Thymus (tissue), 14 donors: ENCODE results near the gene RBM19. TPM values are rescaled to one million over a fixed set of nuclear protein-coding genes. Genes with fewer than 3 reads are reported as not detected.

Experiments
- DNase-seq, 9 donors: peaks; one replicate each; pipeline ENCODE4 v3.0.0-alpha.2; 2013; ENCODE audit warnings: low spot score in 9 of 9, low read depth in 6 of 9, missing footprints in 1 of 9
- H3K27ac ChIP-seq, 2 donors: one replicate each; pipeline ENCODE4 v1.5.1; 2013; ENCODE audit warnings: control low read depth in 1 of 2, low read depth in 1 of 2, low read length in 1 of 2, mild to moderate bottlenecking in 1 of 2, moderate library complexity in 1 of 2
- H3K27me3 ChIP-seq, 2 donors: one replicate each; pipeline ENCODE4 v1.5.1; 2013; ENCODE audit warnings: low read length in 1 of 2; ENCODE audit not compliant: control insufficient read depth in 2 of 2, insufficient read depth in 1 of 2
- H3K36me3 ChIP-seq, 2 donors: one replicate each; pipeline ENCODE4 v1.5.1; 2013; ENCODE audit warnings: low read length in 1 of 2, mild to moderate bottlenecking in 1 of 2, moderate library complexity in 1 of 2; ENCODE audit not compliant: control insufficient read depth in 2 of 2, insufficient read depth in 2 of 2
- H3K4me1 ChIP-seq, 2 donors: one replicate each; pipeline ENCODE4 v1.5.1; 2013; ENCODE audit warnings: low read length in 2 of 2; ENCODE audit not compliant: control insufficient read depth in 2 of 2, insufficient read depth in 2 of 2
- H3K4me3 ChIP-seq, 2 donors: one replicate each; pipeline ENCODE4 v1.5.1; 2013; ENCODE audit warnings: low read length in 2 of 2, control low read depth in 1 of 2, mild to moderate bottlenecking in 1 of 2
- H3K9me3 ChIP-seq, 2 donors: one replicate each; pipeline ENCODE4 v1.5.1; 2013; ENCODE audit warnings: low read length in 1 of 2, mild to moderate bottlenecking in 1 of 2; ENCODE audit not compliant: control insufficient read depth in 2 of 2, insufficient read depth in 1 of 2
- WGBS: extraction: QIAGEN DNeasy Blood & Tissue Kit; methylation state at CpG from one replicate; pipeline ENCODE4 v1.1.7; 2013; 5-methylcytosine and 5-hydroxymethylcytosine counted together
- long read RNA-seq, 10 donors: transcript quantifications; one replicate each; lab custom pipeline, GENCODE V29; 2026
- polyA plus RNA-seq: library from polyadenylated mRNA; stranded (reverse); fragments of 200-250 nt; gene quantifications from one replicate; pipeline ENCODE4 v1.2.3, GENCODE V29; 2013
- total RNA-seq: library from RNA; stranded (reverse); fragments of 120-200 nt; gene quantifications from one replicate; pipeline ENCODE4 v1.2.4, GENCODE V29; 2013
- donor health status: healthy.

The RBM19 gene
- total RNA-seq (16.0 TPM), polyA plus RNA-seq (24.2 TPM)
- long read RNA-seq, donor 1, result 0 reads
- long read RNA-seq, donor 2, result 0 reads
- long read RNA-seq, donor 3, full-length matches to known transcripts, result 5 of 11 reads
- long read RNA-seq, donor 3, partial matches to known transcripts, result 6 of 11 reads
- long read RNA-seq, donor 3, other reads (novel, unspliced or antisense), result 0 of 11 reads
- long read RNA-seq, donor 4, full-length matches to known transcripts, result 1 of 10 reads
- long read RNA-seq, donor 4, partial matches to known transcripts, result 9 of 10 reads
- long read RNA-seq, donor 4, other reads (novel, unspliced or antisense), result 0 of 10 reads
- long read RNA-seq, donor 5, full-length matches to known transcripts, result 2 of 11 reads
- long read RNA-seq, donor 5, partial matches to known transcripts, result 9 of 11 reads
- long read RNA-seq, donor 5, other reads (novel, unspliced or antisense), result 0 of 11 reads
- long read RNA-seq, donor 6, full-length matches to known transcripts, result 5 of 12 reads
- long read RNA-seq, donor 6, partial matches to known transcripts, result 7 of 12 reads
- long read RNA-seq, donor 6, other reads (novel, unspliced or antisense), result 0 of 12 reads
- long read RNA-seq, donor 7, result 0 reads
- long read RNA-seq, donor 8, result 0 reads
- long read RNA-seq, donor 9, result 0 reads
- long read RNA-seq, donor 10, result 0 reads

GRCh38 chr12:113965951-113966797 is at the start of gene RBM19:
TSS of gene RBM19 (minus strand) at chr12:113966325. CDS start at chr12:113966227, 98 bp downstream.
- Histone ChIP-seq H3K4me1 (peaks cover 10 to 15% of the 10 kb centered on the region in 2 donors), H3K4me3 (peak within 1 kb of the TSS; percentile 76 to 87), H3K27ac (peak within 1 kb of the TSS; percentile 21 to 26), H3K36me3 (peaks cover 6 to 10% of the 10 kb centered on the region in 2 donors), H3K9me3 (no peaks in the 10 kb centered on the region), H3K27me3 (peaks cover 0 to 22% of the 10 kb centered on the region in 2 donors)
- peak; percentile 91 to 98 (median 95) for DNase-seq
- WGBS, result under 1% methylated on average over 46 of the region's 46 CpGs

DNA sequence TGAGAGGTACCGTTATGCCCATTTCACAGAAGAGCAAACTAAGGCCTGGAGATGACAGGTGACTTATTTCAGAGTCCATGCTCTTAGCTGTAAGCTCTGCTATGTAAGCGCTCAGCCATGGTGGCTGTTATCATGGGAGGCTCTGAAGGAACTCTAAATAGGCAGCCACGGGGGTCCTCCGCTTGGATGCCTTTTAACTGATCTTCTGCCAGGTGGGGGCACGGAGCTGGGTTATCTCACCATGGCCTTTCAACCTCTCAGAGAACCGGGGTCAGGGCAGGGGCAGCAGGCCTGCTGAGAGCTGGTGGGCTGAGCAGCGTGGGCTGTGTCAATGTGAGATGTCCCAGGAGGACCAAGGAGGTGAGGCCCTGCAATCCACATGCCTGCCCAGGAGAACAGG is 49.7 kb upstream of the RBM19 start:
- no peaks in the 10 kb centered on the region for H3K36me3 ChIP-seq
- WGBS, result 42% methylated on average over 7 of the region's 7 CpGs
- no peaks in the 10 kb centered on the region for H3K4me1 ChIP-seq
- H3K4me3 ChIP-seq, result no peak overlapping the region
- no peak overlapping the region for H3K27ac ChIP-seq
- DNase-seq, result no peak
- no peaks in the 10 kb centered on the region for H3K9me3 ChIP-seq
- no peaks in the 10 kb centered on the region for H3K27me3 ChIP-seq

DNA sequence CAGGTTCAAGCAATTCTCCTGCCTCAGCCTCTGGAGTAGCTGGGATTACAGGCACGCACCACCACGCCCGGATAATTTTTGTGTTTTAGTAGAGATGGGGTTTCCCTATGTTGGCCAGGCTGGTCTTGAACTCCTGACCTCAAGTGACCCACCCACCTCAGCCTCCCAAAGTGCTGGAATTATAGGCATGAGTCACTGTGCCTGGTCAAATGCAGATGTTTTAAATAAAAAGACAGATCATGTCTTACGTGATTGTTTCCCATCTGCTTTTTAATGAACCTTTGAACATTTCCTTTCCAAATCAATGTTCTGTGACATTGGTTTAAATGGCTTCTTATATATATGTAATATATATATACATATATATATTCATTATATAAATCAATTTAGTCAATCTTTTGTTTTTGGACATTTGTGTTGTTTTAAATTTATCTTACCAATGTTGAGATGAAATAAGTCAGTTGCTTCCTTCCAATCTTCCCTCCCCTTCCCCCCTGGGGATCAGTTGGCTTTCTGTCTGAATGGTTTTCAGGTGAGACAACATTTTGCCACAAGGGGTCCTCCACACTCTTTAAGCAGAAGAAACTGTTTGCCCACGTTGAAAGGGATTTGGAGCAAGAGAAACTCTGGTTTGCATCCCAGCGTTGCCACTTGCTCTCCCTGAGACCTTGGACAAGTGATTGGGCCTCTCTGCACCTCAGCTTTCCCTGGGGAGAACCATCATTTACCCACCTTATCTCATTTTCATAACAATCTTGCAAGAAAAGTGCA is 47.6 kb upstream of the RBM19 start:
- Histone ChIP-seq H3K27ac (no peak overlapping the region), H3K4me3 (no peak overlapping the region), H3K36me3 (no peaks in the 10 kb centered on the region), H3K9me3 (no peaks in the 10 kb centered on the region), H3K27me3 (no peaks in the 10 kb centered on the region), H3K4me1 (no peaks in the 10 kb centered on the region)
- 58% methylated on average over 6 of the region's 6 CpGs for WGBS
- no peak for DNase-seq

GRCh38 chr12:114012744-114013431 is 46.8 kb upstream of the RBM19 start:
- 75% methylated on average over 3 of the region's 3 CpGs for WGBS
- Histone ChIP-seq H3K4me1 (no peaks in the 10 kb centered on the region), H3K36me3 (no peaks in the 10 kb centered on the region), H3K9me3 (no peaks in the 10 kb centered on the region), H3K27me3 (no peaks in the 10 kb centered on the region), H3K27ac (no peak overlapping the region), H3K4me3 (no peak overlapping the region)
- no peak for DNase-seq

DNA sequence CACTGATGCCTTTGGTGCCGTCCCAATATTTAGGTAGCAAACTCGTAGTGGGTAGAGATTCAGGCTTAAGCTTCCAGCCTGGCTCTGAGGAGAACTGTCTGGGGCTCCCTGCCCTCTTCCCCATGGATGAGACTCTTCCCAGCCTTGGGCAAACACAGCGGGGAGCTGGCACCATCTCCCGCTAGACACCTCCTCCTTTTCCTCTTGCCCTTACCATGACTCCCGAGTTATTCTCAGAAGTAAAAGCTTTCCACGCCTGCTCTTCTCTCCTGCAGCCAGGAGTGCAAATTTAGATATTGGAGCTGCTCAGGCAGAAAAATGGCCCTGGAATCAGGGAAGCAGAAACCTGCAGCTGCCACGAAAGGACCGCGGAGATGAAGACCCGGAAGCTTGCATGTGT is 45.6 kb upstream of the RBM19 start:
- 76% methylated on average over 10 of the region's 10 CpGs for WGBS
- Histone ChIP-seq H3K27me3 (no peaks in the 10 kb centered on the region), H3K36me3 (no peaks in the 10 kb centered on the region), H3K4me3 (no peak overlapping the region), H3K4me1 (no peaks in the 10 kb centered on the region), H3K27ac (no peak overlapping the region), H3K9me3 (no peaks in the 10 kb centered on the region)
- DNase-seq, result no peak

- Histone ChIP-seq H3K4me1 (no peaks in the 10 kb centered on the region), H3K36me3 (no peaks in the 10 kb centered on the region), H3K4me3 (no peak overlapping the region), H3K27ac (no peak overlapping the region), H3K27me3 (no peaks in the 10 kb centered on the region), H3K9me3 (no peaks in the 10 kb centered on the region)
- 77% methylated on average over 11 of the region's 11 CpGs for WGBS
- DNase-seq, result no peak
Observed at GRCh38 chr12:114006482-114007425, 40.6 kb upstream of the RBM19 start.

GRCh38 chr12:114004402-114004801 is 38.3 kb upstream of the RBM19 start:
- H3K9me3 ChIP-seq, result no peaks in the 10 kb centered on the region
- no peaks in the 10 kb centered on the region for H3K4me1 ChIP-seq
- no peaks in the 10 kb centered on the region for H3K27me3 ChIP-seq
- no peak overlapping the region for H3K4me3 ChIP-seq
- DNase-seq, result no peak
- no peak overlapping the region for H3K27ac ChIP-seq
- 88% methylated on average over 3 of the region's 3 CpGs for WGBS
- H3K36me3 ChIP-seq, result no peaks in the 10 kb centered on the region
